ENCODE results near the gene TMEM255B.

The TMEM255B gene

DNA sequence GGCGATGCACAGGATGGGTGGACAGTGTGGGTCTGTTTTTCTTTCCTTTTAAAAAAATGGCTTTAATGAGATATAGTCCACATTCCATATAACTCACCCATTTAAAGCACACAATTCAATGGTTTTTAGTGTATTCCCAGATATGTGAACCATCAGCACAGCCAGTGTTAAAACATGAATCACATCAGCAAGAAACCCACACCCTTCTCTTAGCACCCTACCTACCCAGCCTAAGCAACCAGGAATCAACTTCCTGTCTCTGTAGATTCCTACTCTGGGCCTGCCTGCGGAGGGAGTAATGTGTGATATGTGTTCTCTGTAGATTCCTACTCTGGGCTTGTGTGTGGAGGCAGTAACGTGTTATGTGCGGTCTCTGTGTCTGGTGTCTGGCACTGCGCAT is 11.9 kb downstream of the TMEM255B start:
- Histone ChIP-seq H4K20me1 (ENCODE audit: insufficient read depth, low read length) (no peaks in the 10 kb centered on the region), H3K9ac (ENCODE audit: low read length) (no peak overlapping the region), H3F3A (ENCODE audit: insufficient read depth, low read length) (no peaks in the 10 kb centered on the region), H3K27me3 (ENCODE audit: insufficient read depth, low read length) (peaks cover 8% of the 10 kb centered on the region; the same call in 1 of the 2 replicates), H3K4me2 (ENCODE audit: low read length) (no peak overlapping the region), H3K9me2 (ENCODE audit: low read depth, low read length) (no peaks in the 10 kb centered on the region), H3K79me2 (ENCODE audit: insufficient read depth, low read length) (no peaks in the 10 kb centered on the region), H3K9me3 (ENCODE audit: low read length) (no peaks in the 10 kb centered on the region), H3K36me3 (ENCODE audit: insufficient read depth, low read length) (no peaks in the 10 kb centered on the region), H3K4me3 (ENCODE audit: low read depth, low read length, poor library complexity, severe bottlenecking) (no peak overlapping the region), H3K27ac (ENCODE audit: low read depth, low read length, poor library complexity, severe bottlenecking) (no peak overlapping the region), H2AFZ (ENCODE audit: low read length) (no peak overlapping the region), H3K4me1 (ENCODE audit: insufficient read depth, low read length, severe bottlenecking) (no peaks in the 10 kb centered on the region)
- TF ChIP-seq CTCF (IDR thresholded peaks at IDR 0.05; ENCODE audit: low read length) (no peak), EZH2 (IDR thresholded peaks at IDR 0.05; ENCODE audit: borderline replicate concordance, low read length) (no peak)

DNA sequence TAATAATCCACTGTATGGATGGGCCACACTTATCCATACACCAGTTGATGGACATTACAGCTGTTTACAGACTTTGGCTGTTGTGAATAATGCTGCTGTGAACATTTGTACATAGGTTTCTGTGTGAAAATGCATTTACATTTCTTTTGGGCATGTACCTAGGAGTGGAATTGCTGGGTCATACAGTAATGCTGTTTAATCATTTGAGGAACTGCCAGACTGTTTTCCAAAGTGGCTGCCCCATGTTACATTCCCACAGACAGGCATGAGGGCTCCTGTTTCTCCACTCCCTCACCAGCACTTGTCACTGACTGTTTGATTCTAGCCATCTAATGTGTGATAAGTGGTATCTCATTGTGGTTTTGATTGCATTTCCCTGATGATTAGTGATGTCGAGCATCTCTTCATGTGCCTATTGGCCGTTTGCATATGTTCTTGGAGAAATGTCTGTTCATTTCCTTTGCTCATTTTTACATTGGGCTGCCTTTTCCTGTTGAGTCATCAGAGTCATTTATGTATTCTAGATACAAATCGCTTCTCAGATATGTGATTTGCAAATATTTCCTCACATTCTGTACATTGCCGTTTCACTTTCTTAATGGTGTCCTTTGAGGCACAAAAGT is 12.8 kb downstream of the TMEM255B start:
- peaks cover 8% of the 10 kb centered on the region; the same call in 1 of the 2 replicates for H3K27me3 ChIP-seq (ENCODE audit: insufficient read depth, low read length)
- H3F3A ChIP-seq (ENCODE audit: insufficient read depth, low read length), result no peaks in the 10 kb centered on the region

GRCh38 chr13:113774177-113775107 is 15.4 kb downstream of the TMEM255B start:
- no peaks in the 10 kb centered on the region for H3K79me2 ChIP-seq (ENCODE audit: insufficient read depth, low read length)
- no peak overlapping the region for H3K27ac ChIP-seq (ENCODE audit: low read depth, low read length, poor library complexity, severe bottlenecking)
- no peaks in the 10 kb centered on the region for H3K4me1 ChIP-seq (ENCODE audit: insufficient read depth, low read length, severe bottlenecking)
- no peaks in the 10 kb centered on the region for H3K36me3 ChIP-seq (ENCODE audit: insufficient read depth, low read length)
- H4K20me1 ChIP-seq (ENCODE audit: insufficient read depth, low read length), result no peaks in the 10 kb centered on the region
- no peaks in the 10 kb centered on the region for H3K9me2 ChIP-seq (ENCODE audit: low read depth, low read length)
- no peaks in the 10 kb centered on the region for H3K9me3 ChIP-seq (ENCODE audit: low read length)
- H3K4me3 ChIP-seq (ENCODE audit: low read depth, low read length, poor library complexity, severe bottlenecking), result no peak overlapping the region
- H3K9ac ChIP-seq (ENCODE audit: low read length), result no peak overlapping the region
- peaks cover 8% of the 10 kb centered on the region; the same call in 1 of the 2 replicates for H3K27me3 ChIP-seq (ENCODE audit: insufficient read depth, low read length)
- H2AFZ ChIP-seq (ENCODE audit: low read length), result no peak overlapping the region
- no peak for TF ChIP-seq EZH2 (IDR thresholded peaks at IDR 0.05; ENCODE audit: borderline replicate concordance, low read length)
- no peak for TF ChIP-seq CTCF (IDR thresholded peaks at IDR 0.05; ENCODE audit: low read length)
- H3F3A ChIP-seq (ENCODE audit: insufficient read depth, low read length), result no peaks in the 10 kb centered on the region
- H3K4me2 ChIP-seq (ENCODE audit: low read length), result no peak overlapping the region

More for the DNA sequence above, 12.8 kb downstream of the TMEM255B start:
- H2AFZ ChIP-seq (ENCODE audit: low read length), result no peak overlapping the region
- no peaks in the 10 kb centered on the region for H4K20me1 ChIP-seq (ENCODE audit: insufficient read depth, low read length)
- H3K4me2 ChIP-seq (ENCODE audit: low read length), result no peak overlapping the region
- no peak for TF ChIP-seq EZH2 (IDR thresholded peaks at IDR 0.05; ENCODE audit: borderline replicate concordance, low read length)
- TF ChIP-seq CTCF (IDR thresholded peaks at IDR 0.05; ENCODE audit: low read length), result no peak
- no peaks in the 10 kb centered on the region for H3K4me1 ChIP-seq (ENCODE audit: insufficient read depth, low read length, severe bottlenecking)
- H3K9ac ChIP-seq (ENCODE audit: low read length), result no peak overlapping the region
- no peaks in the 10 kb centered on the region for H3K36me3 ChIP-seq (ENCODE audit: insufficient read depth, low read length)
- no peaks in the 10 kb centered on the region for H3K9me3 ChIP-seq (ENCODE audit: low read length)
- no peaks in the 10 kb centered on the region for H3K9me2 ChIP-seq (ENCODE audit: low read depth, low read length)
- no peak overlapping the region for H3K4me3 ChIP-seq (ENCODE audit: low read depth, low read length, poor library complexity, severe bottlenecking)
- H3K27ac ChIP-seq (ENCODE audit: low read depth, low read length, poor library complexity, severe bottlenecking), result no peak overlapping the region
- H3K79me2 ChIP-seq (ENCODE audit: insufficient read depth, low read length), result no peaks in the 10 kb centered on the region

Measured in OCI-LY1 (cell line).